HepG2 (cell line): ENCODE results near the gene SMIM44.

Experiments
- ATF2 ChIP-seq: sonication (generic); formaldehyde crosslinking; IDR thresholded peaks from 2 replicates; pipeline ENCODE4 v1.4.0; 2020; ENCODE audit warnings: missing genetic modification reagents
- GMEB1 ChIP-seq: sonication (generic); formaldehyde crosslinking; IDR thresholded peaks from 2 replicates; pipeline ENCODE4 v1.5.1; 2020; ENCODE audit warnings: missing genetic modification reagents, mild to moderate bottlenecking, borderline replicate concordance
- HMGXB4 ChIP-seq, 2 experiments: sonication (generic) in 1 of 2; formaldehyde crosslinking in 1 of 2; IDR thresholded peaks; 2 replicates each; pipeline versions ENCODE4 v1.4.0 to v1.6.1; 2018 to 2020; ENCODE audit warnings: missing genetic modification reagents in 2 of 2, borderline replicate concordance in 1 of 2, low read depth in 1 of 2, mild to moderate bottlenecking in 1 of 2, missing biosample characterization in 1 of 2
- MAFK ChIP-seq, 2 experiments: IDR thresholded peaks in 1 of 2; conservative IDR thresholded peaks in 1 of 2; 2 replicates each; pipeline ENCODE4 v1.6.1; 2011; ENCODE audit warnings: improper control_type of control experiment in 2 of 2, low read length in 2 of 2
- MIER3 ChIP-seq: IDR thresholded peaks from 2 replicates; pipeline ENCODE4 v1.6.1; 2016; ENCODE audit warnings: missing compliant biosample characterization, borderline replicate concordance
- MXI1 ChIP-seq: IDR thresholded peaks from 3 replicates; pipeline ENCODE4 v1.6.1; 2012; ENCODE audit warnings: low read depth, low read length, inconsistent platforms, borderline replicate concordance
- NBN ChIP-seq: fragments of 450-650 bp; conservative IDR thresholded peaks from 2 replicates; pipeline ENCODE4 v1.6.1; 2017
- POLR2A ChIP-seq, 2 experiments: IDR thresholded peaks; 2 replicates each; pipeline ENCODE4 v1.6.1; 2011; ENCODE audit warnings: low read depth in 2 of 2, low read length in 2 of 2, mild to moderate bottlenecking in 1 of 2, moderate library complexity in 1 of 2; ENCODE audit not compliant: insufficient read depth in 1 of 2
- POLR2AphosphoS5 ChIP-seq: IDR thresholded peaks from 2 replicates; pipeline ENCODE4 v1.6.1; 2012; ENCODE audit warnings: low read depth, low read length
- SMARCC2 ChIP-seq: fragments of 450-650 bp; IDR thresholded peaks from 2 replicates; pipeline ENCODE4 v1.6.1; 2017; ENCODE audit warnings: antibody characterized with exemption, mild to moderate bottlenecking
- U2AF2 ChIP-seq: fragments of 200-400 bp; formaldehyde crosslinking; IDR thresholded peaks from 2 replicates; pipeline ENCODE4 v1.6.1; 2017; ENCODE audit warnings: low read depth, mild to moderate bottlenecking, low read length
- UBTF ChIP-seq: sonication (generic); formaldehyde crosslinking; IDR thresholded peaks from 2 replicates; pipeline ENCODE4 v1.4.0; 2020; ENCODE audit warnings: mild to moderate bottlenecking, missing genetic modification reagents
- ZBTB33 ChIP-seq: sonication (generic); formaldehyde crosslinking; IDR thresholded peaks from 2 replicates; pipeline ENCODE4 v1.4.0; 2020; ENCODE audit warnings: missing genetic modification reagents
- ZNF337 ChIP-seq: sonication (generic); formaldehyde crosslinking; IDR thresholded peaks from 2 replicates; pipeline ENCODE4 v1.5.1; 2020; ENCODE audit warnings: missing genetic modification reagents, low read depth, mild to moderate bottlenecking, borderline replicate concordance

GRCh38 chr19:3506384-3507340 lies 23.4 kb upstream of the SMIM44 start:
- no peak for TF ChIP-seq ATF2 (CRISPR knock-in tag)
- TF ChIP-seq MIER3 = no peak
- no peak for TF ChIP-seq MXI1
- no peak for TF ChIP-seq MAFK (conservative IDR thresholded peaks at IDR 0.05 in 1 of 2, IDR thresholded peaks at IDR 0.05 in 1 of 2; ENCODE audit: low read length in 2 of 2)
- TF ChIP-seq ZBTB33 (CRISPR knock-in tag) = no peak
- no peak for TF ChIP-seq NBN
- no peak for TF ChIP-seq GMEB1
- no peak; a peak in 1 of 4 replicates for TF ChIP-seq HMGXB4 (CRISPR knock-in tag; IDR thresholded peaks at IDR 0.05; ENCODE audit: borderline replicate concordance in 1 of 2, low read depth in 1 of 2)
- TF ChIP-seq U2AF2 = no peak
- TF ChIP-seq ZNF337 (CRISPR knock-in tag) = no peak
- TF ChIP-seq UBTF = no peak
- TF ChIP-seq POLR2A (IDR thresholded peaks at IDR 0.05; ENCODE audit: insufficient read depth in 1 of 2, low read depth in 2 of 2, low read length in 2 of 2) = no peak
- TF ChIP-seq POLR2AphosphoS5 = no peak
- TF ChIP-seq SMARCC2 = no peak
